MM.1S (cell line): ENCODE measurements around the gene PRCD.

Source experiments
- CTCF ChIP-seq: fragments of 300-600 bp; sonication (generic); IDR thresholded peaks from 2 replicates; pipeline ENCODE4 v1.5.1; 2016; ENCODE audit warnings: antibody characterized with exemption, low read length, mixed read lengths
- EZH2 ChIP-seq: fragments of 300-600 bp; sonication (generic); optimal IDR thresholded peaks from 2 replicates; pipeline ENCODE3; 2017; ENCODE audit warnings: low read depth, mild to moderate bottlenecking, antibody characterized with exemption, low read length, mixed read lengths
- EZH2phosphoT487 ChIP-seq: fragments of 300-600 bp; sonication (generic); IDR thresholded peaks from 2 replicates; pipeline ENCODE4 v1.6.1; 2018; ENCODE audit warnings: antibody characterized with exemption, low read length

GRCh38 chr17:76513306-76513692 is 26.5 kb upstream of the PRCD start:
- TF ChIP-seq CTCF (no peak), EZH2phosphoT487 (no peak), EZH2 (no peak)
